H9 (cell line): ENCODE data around the gene TPBGL. TPM values are rescaled to one million over a fixed set of nuclear protein-coding genes. Genes with fewer than 3 reads are reported as not detected.

Source experiments
- DNase-seq: peaks from one replicate; pipeline ENCODE4 v3.0.0-alpha.2; 2017
- H2AFZ ChIP-seq: one replicate; pipeline ENCODE4 v1.6.1; 2013; ENCODE audit warnings: mild to moderate bottlenecking, low read length, control low read depth, moderate library complexity
- H2AK5ac ChIP-seq: 2 replicates; pipeline ENCODE4 v1.6.1; 2013; ENCODE audit warnings: low read length, control low read depth, mixed read lengths; ENCODE audit not compliant: insufficient read length
- H2BK120ac ChIP-seq: one replicate; pipeline ENCODE4 v1.6.1; 2013; ENCODE audit warnings: low read depth, mild to moderate bottlenecking, low read length, control low read depth, inconsistent platforms; ENCODE audit not compliant: poor library complexity, severe bottlenecking
- H2BK12ac ChIP-seq: 2 replicates; pipeline ENCODE4 v1.6.1; 2013; ENCODE audit warnings: low read length, control low read depth, mixed read lengths, low read depth; ENCODE audit not compliant: insufficient read length
- H2BK15ac ChIP-seq: 2 replicates; pipeline ENCODE4 v1.6.1; 2013; ENCODE audit warnings: low read depth, low read length, control low read depth
- H2BK20ac ChIP-seq: one replicate; pipeline ENCODE4 v1.6.1; 2013; ENCODE audit warnings: low read depth, mild to moderate bottlenecking, low read length, control low read depth, inconsistent platforms; ENCODE audit not compliant: poor library complexity, severe bottlenecking
- H2BK5ac ChIP-seq: 2 replicates; pipeline ENCODE4 v1.6.1; 2013; ENCODE audit warnings: low read length, control low read depth, mixed read lengths; ENCODE audit not compliant: insufficient read length
- H3K14ac ChIP-seq: 2 replicates; pipeline ENCODE4 v1.6.1; 2013; ENCODE audit warnings: low read length, control low read depth; ENCODE audit not compliant: insufficient read depth
- H3K18ac ChIP-seq: 2 replicates; pipeline ENCODE4 v1.6.1; 2013; ENCODE audit warnings: low read depth, mild to moderate bottlenecking, mixed read lengths, low read length, control low read depth; ENCODE audit not compliant: insufficient read length
- H3K23ac ChIP-seq: 2 replicates; pipeline ENCODE4 v1.6.1; 2013; ENCODE audit warnings: low read length, control low read depth, mixed read lengths, low read depth; ENCODE audit not compliant: insufficient read length
- H3K23me2 ChIP-seq: 2 replicates; pipeline ENCODE4 v1.6.1; 2013; ENCODE audit warnings: low read depth, mild to moderate bottlenecking, mixed read lengths, low read length, control low read depth; ENCODE audit not compliant: insufficient read length, poor library complexity, severe bottlenecking
- H3K27ac ChIP-seq: 2 replicates; pipeline ENCODE4 v1.5.1; 2013; ENCODE audit warnings: low read length, control low read depth, mixed read lengths, low read depth; ENCODE audit not compliant: insufficient read length
- H3K27me3 ChIP-seq: 2 replicates; pipeline ENCODE4 v1.6.1; 2013; ENCODE audit warnings: low read length, control low read depth, inconsistent platforms; ENCODE audit not compliant: insufficient read depth
- H3K4ac ChIP-seq: 2 replicates; pipeline ENCODE4 v1.6.1; 2013; ENCODE audit warnings: low read depth, mild to moderate bottlenecking, control low read depth, inconsistent platforms, low read length, moderate library complexity
- H3K4me1 ChIP-seq: 2 replicates; pipeline ENCODE4 v1.6.1; 2013; ENCODE audit warnings: low read length, control low read depth, inconsistent platforms; ENCODE audit not compliant: insufficient read depth
- H3K4me2 ChIP-seq: 2 replicates; pipeline ENCODE4 v1.6.1; 2013; ENCODE audit warnings: low read length, control low read depth, mixed read lengths; ENCODE audit not compliant: insufficient read length, insufficient read depth
- H3K56ac ChIP-seq: 2 replicates; pipeline ENCODE4 v1.6.1; 2013; ENCODE audit warnings: low read depth, mild to moderate bottlenecking, mixed read lengths, low read length, control low read depth; ENCODE audit not compliant: insufficient read length
- H3K79me1 ChIP-seq: 2 replicates; pipeline ENCODE4 v1.6.1; 2013; ENCODE audit warnings: low read depth, mild to moderate bottlenecking, moderate library complexity, low read length, control low read depth, inconsistent platforms; ENCODE audit not compliant: insufficient read depth, poor library complexity, severe bottlenecking
- H3K79me2 ChIP-seq: 2 replicates; pipeline ENCODE4 v1.6.1; 2013; ENCODE audit warnings: low read length, control low read depth, inconsistent platforms; ENCODE audit not compliant: insufficient read depth
- H3K9ac ChIP-seq: 2 replicates; pipeline ENCODE4 v1.6.1; 2013; ENCODE audit warnings: low read length, control low read depth, mixed read lengths; ENCODE audit not compliant: insufficient read length; ENCODE audit errors: extremely low read depth
- H3K9me3 ChIP-seq: one replicate; pipeline ENCODE4 v1.6.1; 2013; ENCODE audit warnings: low read depth, low read length, inconsistent platforms; ENCODE audit not compliant: control insufficient read depth
- H3T11ph ChIP-seq: one replicate; pipeline ENCODE4 v1.6.1; 2013; ENCODE audit warnings: mild to moderate bottlenecking, low read length, control low read depth, inconsistent platforms
- H4K20me1 ChIP-seq: one replicate; pipeline ENCODE4 v1.6.1; 2013; ENCODE audit not compliant: control insufficient read depth, insufficient read length, insufficient read depth
- H4K5ac ChIP-seq: 2 replicates; pipeline ENCODE4 v1.6.1; 2013; ENCODE audit warnings: low read depth, mild to moderate bottlenecking, mixed read lengths, low read length, control low read depth; ENCODE audit not compliant: insufficient read length
- H4K8ac ChIP-seq: replicated peaks from 2 replicates; pipeline ENCODE4 v1.6.1; 2013; ENCODE audit warnings: low read length, control low read depth, mixed read lengths, low read depth; ENCODE audit not compliant: insufficient read length
- H4K91ac ChIP-seq: 2 replicates; pipeline ENCODE4 v1.6.1; 2013; ENCODE audit warnings: low read depth, mild to moderate bottlenecking, moderate library complexity, mixed read lengths, low read length, control low read depth; ENCODE audit not compliant: insufficient read length
- H3K27ac Mint-ChIP-seq, 3 experiments: 2 replicates in 2 of 3; 3 replicates in 1 of 3; pipeline ENCODE4 v1.8.0; 2020 to 2021; ENCODE audit warnings: mixed read lengths in 3 of 3, mild to moderate bottlenecking in 1 of 3, moderate library complexity in 1 of 3
- H3K27me3 Mint-ChIP-seq: 2 replicates; pipeline ENCODE4 v1.8.0; 2021; ENCODE audit warnings: low read depth, mild to moderate bottlenecking, moderate library complexity, mixed read lengths
- H3K36me3 Mint-ChIP-seq, 3 experiments: 2 replicates in 2 of 3; 3 replicates in 1 of 3; pipeline ENCODE4 v1.8.0; 2020 to 2021; ENCODE audit warnings: low read depth in 3 of 3, mixed read lengths in 3 of 3; ENCODE audit not compliant: insufficient read depth in 1 of 3
- H3K4me1 Mint-ChIP-seq, 2 experiments: 2 replicates each; pipeline ENCODE4 v1.8.0; 2020; ENCODE audit warnings: mixed read lengths in 2 of 2
- H3K4me3 Mint-ChIP-seq, 2 experiments: 2 replicates in 1 of 2; 3 replicates in 1 of 2; pipeline ENCODE4 v1.8.0; 2020 to 2021; ENCODE audit warnings: mild to moderate bottlenecking in 2 of 2, mixed read lengths in 2 of 2, moderate library complexity in 1 of 2
- H3K9me3 Mint-ChIP-seq, 2 experiments: 2 replicates in 1 of 2; 3 replicates in 1 of 2; pipeline ENCODE4 v1.8.0; 2020; ENCODE audit warnings: mild to moderate bottlenecking in 2 of 2, mixed read lengths in 2 of 2, moderate library complexity in 1 of 2
- CTCF ChIP-seq: fragments of 200-600 bp; sonication (generic); conservative IDR thresholded peaks from 3 replicates; pipeline ENCODE4 v1.8.0; 2021; ENCODE audit warnings: antibody characterized with exemption, mild to moderate bottlenecking
- WGBS: extraction: QIAGEN DNeasy Blood & Tissue Kit; methylation state at CpG from one replicate; pipeline ENCODE4 v1.1.7; 2013; ENCODE audit warnings: missing lambda C conversion rate, low lambda C conversion rate, mixed read lengths; ENCODE audit not compliant: insufficient read length; ENCODE audit errors: extremely low coverage; 5-methylcytosine and 5-hydroxymethylcytosine counted together
- total RNA-seq: library from RNA; stranded (reverse); gene quantifications from 2 replicates; pipeline ENCODE4 v1.2.1, GENCODE V29; 2021

TPBGL gene
- total RNA-seq, 1 experiment from 2014 or later: 0.61 TPM

DNA sequence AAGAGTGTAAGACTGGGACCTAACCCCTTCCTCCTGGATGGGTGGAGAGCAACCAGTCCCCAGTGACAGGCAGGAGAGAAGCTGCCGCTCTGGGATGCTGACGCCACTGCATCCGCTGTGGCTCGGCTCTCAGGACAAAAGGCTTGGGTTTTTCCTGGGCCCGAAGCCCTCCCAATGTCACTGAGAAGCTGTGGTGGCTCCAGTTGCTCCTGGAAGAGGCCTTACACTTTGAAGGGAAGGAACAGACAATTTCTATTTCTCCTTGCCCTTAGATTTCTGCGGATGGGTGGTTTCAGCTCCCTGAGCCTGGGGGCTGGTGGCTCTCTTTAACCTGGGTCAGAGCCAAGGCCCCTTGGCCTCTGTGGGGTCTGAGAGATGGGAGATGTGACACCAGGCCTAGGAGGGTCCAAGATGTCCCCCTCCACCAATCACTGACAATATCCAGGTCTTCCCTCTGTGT is 21.4 kb downstream of the TPBGL start:
- no peak overlapping the region for H3K4me2 ChIP-seq
- H3K23ac ChIP-seq: no peak overlapping the region
- H4K91ac ChIP-seq: no peak overlapping the region
- no peak overlapping the region for H3K56ac ChIP-seq
- H2BK12ac ChIP-seq: no peak overlapping the region
- no peak overlapping the region for H2BK5ac ChIP-seq
- Mint-ChIP-seq H3K36me3 (peaks cover 0 to 3% (median 0%) of the 10 kb centered on the region in 3 experiments; a peak in 1 of 7 replicates), H3K9me3 (no peaks in the 10 kb centered on the region), H3K27me3 (peaks cover 13% of the 10 kb centered on the region), H3K27ac (no peak overlapping the region), H3K4me3 (no peak overlapping the region), H3K4me1 (peaks cover 0 to 4% of the 10 kb centered on the region in 2 experiments; a peak in 2 of 4 replicates)
- peaks cover 2% of the 10 kb centered on the region; the same call in 1 of the 2 replicates for H3K4me1 ChIP-seq
- no peak overlapping the region for H2BK20ac ChIP-seq
- no peak overlapping the region for H3T11ph ChIP-seq
- H2BK120ac ChIP-seq: no peak overlapping the region
- H3K79me1 ChIP-seq: no peaks in the 10 kb centered on the region
- no peak overlapping the region for H4K5ac ChIP-seq
- H3K27me3 ChIP-seq: no peaks in the 10 kb centered on the region
- no peak overlapping the region for H2AFZ ChIP-seq
- no peak overlapping the region for H3K9ac ChIP-seq
- H2AK5ac ChIP-seq: no peak overlapping the region
- no peak overlapping the region for H2BK15ac ChIP-seq
- H3K14ac ChIP-seq: no peak overlapping the region
- DNase-seq: no peak
- no peak overlapping the region for H3K27ac ChIP-seq
- no peaks in the 10 kb centered on the region for H4K20me1 ChIP-seq
- H3K23me2 ChIP-seq: peaks cover 4% of the 10 kb centered on the region
- no peaks in the 10 kb centered on the region for H3K79me2 ChIP-seq
- no peak overlapping the region for H3K4ac ChIP-seq
- TF ChIP-seq CTCF: no peak
- no peaks in the 10 kb centered on the region for H3K9me3 ChIP-seq
- H4K8ac ChIP-seq: no peak overlapping the region
- WGBS: no CpG with 5 or more reads among the region's 6 CpGs
- no peak overlapping the region for H3K18ac ChIP-seq
